HT-29 (cell line): ENCODE measurements around the gene SZT2. TPM values are rescaled to one million over a fixed set of nuclear protein-coding genes. Genes with fewer than 3 reads are reported as not detected.
"Not testable (repeated sequence)": the region's sequence is repeated elsewhere in the genome, so short reads cannot be mapped to it uniquely, and the experiment has no call there.

Source experiments
- DNase-seq: peaks from one replicate; pipeline ENCODE4 v3.0.0-alpha.2; 2015; ENCODE audit warnings: low spot score
- total RNA-seq: library from RNA; depleted of rRNA; stranded (reverse); fragments of >200 nt; shearing (Covaris generic); gene quantifications from 2 replicates; pipeline ENCODE4 v1.2.3, GENCODE V29; 2014

Gene SZT2
- total RNA-seq, 1 experiment from 2014 or later = 21.9 TPM

DNA sequence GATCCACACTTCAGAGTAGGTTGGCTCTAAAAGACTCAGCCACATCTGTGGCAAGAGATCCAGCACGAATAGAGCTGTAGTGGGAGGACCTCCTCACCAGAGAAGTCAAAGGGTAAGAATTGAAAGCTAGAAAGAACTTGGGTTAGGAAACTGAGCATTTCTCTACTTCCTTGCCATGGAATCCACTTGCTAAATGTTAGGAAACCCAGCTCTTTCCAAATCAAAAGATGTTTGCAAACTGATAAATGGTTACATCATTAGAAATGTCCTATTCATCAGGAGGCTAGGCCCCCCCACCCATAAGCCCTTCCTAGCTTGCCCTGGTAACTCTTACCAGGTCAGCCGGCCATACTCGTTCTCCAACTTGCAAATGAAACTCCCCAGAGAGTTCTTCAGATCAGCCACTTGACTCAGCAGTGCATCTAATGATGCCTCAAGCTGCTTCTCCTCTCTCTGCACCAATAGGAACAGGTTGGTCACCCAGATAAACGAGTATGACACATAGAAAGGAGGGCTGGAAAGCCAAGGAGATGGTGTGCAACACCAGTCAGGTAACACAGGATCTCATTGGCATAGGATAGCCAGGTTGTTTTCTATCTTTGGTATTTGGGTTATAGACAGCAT lies 1.6 kb upstream of the SZT2 start:
- no peak for DNase-seq

DNA sequence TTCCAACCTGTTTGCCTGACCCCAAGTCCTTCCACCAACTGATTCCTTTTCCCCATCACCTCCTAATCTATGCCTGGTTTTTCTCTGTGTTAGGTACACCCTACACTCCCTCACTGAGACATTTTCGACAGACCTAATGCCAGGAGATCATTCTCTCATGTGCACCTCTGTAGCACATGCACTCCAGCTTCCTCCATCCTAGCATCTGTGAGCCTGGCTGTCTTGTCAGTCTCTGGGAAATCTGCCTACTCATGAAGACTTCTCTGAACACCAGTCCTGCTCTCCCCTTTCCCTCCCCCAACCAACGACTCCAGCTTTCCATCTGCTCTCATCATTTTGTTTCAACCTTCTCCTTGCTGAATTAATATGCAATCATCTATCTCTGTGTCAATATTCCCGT lies 1.1 kb upstream of the SZT2 start:
- DNase-seq = no peak

DNA sequence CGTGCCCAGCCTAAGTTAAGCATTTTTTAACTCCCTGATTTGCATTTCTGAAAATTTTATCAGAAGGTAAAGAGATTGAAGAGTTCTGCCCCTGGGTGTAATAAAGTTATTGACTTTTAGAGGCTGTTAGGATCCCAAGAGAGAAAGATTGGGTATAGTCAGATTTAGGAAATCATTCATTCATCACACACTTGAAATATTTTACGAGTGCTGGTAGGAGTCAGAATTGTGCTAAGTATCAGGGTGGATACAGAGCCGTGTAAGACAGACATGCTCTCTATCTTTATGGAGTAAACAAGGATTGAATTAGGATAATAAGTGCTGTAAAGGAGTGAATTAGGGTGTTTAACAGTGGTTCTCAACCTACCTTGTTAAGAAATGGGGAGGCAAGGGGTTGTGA lies 3.0 kb downstream of the SZT2 start:
- no peak for DNase-seq

DNA sequence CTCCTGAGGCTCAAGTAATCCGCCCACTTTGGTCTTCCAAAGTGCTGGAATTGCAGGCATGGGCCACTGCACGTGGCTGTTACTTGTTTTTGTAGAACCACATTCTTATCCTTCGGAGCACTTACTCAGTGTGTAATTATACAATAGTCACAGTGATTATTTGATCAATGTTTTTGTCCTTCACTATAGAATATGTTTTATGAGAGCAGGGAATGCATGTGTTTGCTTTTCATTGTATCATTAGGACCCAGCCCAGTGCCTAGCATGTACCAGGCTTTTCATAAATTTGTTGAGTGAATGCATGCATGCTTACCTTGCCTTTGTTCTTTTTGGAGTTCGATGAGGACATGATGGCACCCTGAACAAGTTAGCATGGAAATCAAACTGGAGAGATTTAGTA lies 5.8 kb downstream of the SZT2 start:
- DNase-seq = no peak

DNA sequence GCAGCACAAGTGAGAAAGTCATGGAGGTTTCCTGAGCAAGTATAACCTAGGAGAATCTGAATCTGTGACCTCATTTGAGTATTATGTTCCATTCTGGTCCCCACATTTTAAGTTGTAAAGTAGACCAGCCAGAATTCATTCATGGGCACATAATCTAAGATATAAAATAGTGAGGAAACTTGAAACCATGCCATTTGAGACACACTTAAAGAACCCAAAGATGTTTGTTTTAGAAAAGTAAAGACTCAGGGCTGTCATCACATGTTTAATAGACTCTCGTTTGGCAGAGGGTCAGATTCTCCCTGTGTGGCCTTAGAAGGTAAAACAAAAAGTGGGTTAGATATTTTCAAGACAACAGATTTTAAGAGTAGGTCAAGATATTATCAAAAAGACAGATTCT lies 6.4 kb downstream of the SZT2 start:
- no peak for DNase-seq

DNA sequence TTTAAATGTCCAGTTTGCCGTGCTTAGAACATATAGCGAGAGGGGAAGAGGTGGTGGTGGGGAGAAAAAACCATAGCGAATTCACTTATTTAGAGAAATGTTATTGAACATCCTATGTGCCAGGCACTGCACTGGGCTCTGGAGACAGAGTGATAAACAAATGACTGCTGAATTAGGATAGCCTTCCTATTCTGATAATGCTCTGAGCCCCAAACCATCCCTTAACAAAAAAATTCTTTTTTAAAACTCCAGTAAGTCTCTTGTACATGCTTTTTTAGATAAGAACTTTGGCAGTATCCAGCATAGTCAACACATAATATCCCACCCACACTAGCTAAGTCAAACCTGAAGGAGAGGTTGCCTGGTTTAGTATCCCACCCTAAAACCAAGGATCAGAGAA lies 8.5 kb downstream of the SZT2 start:
- no peak for DNase-seq

DNA sequence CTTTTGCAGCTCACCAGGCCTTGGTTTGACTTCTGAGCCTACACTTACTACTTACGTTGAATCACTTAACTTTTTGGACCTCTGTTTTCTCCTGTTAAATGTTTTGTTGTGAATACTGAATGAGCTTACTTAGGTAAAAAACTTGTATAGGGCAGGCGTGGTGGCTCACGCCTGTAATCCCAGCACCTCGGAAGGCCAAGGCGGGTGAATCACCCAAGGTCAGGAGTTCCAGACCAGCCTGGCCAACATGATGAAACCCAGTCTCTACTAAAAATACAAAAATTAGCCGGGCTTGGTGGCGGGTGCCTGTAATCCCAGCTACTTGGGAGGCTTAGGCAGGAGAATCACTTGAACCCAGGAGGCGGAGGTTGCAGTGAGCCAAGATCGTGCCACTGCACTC lies 10.7 kb downstream of the SZT2 start:
- not testable (repeated sequence) for DNase-seq

DNA sequence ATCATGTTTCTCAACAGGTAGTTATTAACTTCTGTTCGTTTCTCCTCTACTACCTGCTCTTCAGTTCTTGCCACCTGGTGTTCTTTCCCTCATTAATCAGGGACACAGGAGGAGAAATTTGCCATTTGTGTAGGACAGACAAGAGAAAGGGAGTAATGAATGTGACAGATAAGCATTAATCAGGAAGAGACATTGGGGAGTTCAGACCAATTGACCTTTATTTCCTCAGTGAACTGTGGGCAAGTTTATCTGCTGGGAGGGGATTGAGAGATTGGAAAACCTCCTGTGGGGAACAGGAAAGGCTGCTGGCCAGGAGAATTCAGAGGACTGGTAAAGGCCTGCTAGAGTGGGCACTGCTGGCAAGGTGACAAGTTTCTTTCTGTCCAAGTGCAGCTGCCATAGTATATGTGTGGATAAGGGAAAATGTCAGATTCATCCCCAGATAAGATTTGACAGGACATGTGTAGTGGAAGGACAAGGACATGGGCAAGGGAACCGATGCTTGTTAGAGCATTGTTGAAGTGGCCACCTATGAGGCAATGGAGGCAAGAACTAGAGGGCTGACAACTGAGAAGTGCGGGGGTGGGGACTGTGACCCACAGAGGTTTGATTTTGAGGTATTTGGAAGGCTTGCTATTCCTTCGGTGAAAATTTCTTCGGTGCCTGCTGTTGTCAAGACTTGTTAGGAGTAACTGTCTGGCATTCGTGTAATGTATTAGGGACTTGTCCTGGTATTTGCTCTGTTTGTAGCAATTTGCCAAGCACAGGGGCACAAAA lies 12.6 kb downstream of the SZT2 start:
- DNase-seq = no peak

DNA sequence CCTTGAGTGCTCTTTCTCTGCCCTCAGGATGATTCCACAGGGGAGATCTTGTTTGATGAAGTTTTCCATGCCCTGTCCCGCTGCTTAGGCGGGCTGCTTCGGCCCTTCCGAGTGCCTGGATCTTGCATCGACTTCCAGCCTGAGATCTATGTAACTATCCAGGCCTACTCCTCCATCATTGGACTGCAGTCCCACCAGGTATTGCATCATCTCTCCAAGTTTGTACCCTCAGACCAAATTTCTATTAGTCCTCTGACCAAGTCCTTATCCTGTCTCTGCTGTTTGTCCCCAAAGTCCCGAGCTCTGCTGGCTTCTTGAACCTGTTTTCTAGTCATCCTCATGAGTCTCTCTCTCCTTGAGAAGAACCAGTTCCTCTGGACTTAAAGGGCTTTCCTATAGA lies 14.7 kb downstream of the SZT2 start:
- DNase-seq = no peak

DNA sequence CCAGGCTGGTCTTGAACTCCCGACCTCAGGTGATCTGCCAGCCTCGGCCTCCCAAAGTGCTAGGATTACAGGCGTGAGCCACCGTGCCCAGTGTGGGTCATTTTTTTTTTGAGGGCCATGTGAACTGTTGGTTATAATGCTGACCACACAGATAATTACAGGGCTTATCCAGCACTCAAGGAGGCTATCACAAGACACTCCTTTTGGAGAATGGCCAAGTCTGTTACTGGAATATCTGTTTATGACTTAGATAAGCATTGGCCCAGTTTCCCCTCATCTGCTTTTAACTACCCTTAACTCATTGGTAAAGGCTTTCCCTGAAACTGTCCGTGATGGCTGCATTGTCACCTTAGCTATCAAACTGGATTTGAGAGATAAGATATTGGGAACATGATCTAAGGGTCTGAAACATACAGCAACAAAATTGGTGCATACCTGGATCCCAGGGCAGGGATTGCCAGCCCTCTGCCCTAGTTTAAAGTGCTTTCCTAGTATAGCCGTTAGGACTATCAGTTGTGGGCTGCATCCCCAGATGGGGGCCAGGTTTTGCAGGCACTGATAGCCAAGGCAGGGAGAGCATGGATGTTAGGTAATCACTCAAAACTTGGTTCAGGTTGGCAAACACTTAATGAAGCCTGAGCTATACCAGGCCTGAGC lies 15.6 kb downstream of the SZT2 start:
- DNase-seq = no peak

DNA sequence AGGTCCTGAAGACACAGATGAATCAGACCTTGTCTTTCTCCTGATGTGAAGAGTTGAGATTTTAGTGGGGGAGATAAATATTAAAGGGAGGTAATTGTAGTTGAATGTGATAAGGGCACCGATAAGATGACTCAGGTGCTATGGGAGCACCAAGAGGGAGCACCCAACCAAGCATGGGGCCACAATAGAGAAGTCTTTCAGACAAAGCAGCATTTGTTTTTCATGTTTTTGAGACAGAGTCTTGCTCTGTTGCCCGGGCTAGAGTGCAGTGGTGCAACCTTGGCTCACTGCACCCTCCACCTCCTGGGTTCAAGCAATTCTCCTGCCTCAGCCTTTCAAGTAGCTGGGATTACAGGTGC lies 16.2 kb downstream of the SZT2 start:
- DNase-seq = no peak

DNA sequence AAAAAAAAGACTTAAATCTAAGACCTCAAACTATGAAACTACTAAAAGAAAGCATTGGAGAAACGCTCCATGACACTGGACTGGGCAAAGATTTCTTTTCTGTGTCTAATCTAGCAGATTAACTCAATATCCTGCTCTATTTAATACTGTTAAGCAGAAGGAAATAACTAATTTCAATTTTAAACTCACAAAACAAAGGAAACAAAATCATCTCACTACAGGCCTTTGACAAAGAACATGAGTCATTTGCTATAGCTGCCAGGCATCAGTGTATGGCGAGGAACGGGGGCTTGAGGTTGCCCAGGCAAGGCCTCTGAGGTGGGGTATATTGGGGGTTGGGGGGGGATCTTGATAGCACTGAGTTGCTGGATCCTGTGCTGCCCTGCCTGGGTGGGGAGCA lies 20.9 kb downstream of the SZT2 start:
- DNase-seq = no peak

DNA sequence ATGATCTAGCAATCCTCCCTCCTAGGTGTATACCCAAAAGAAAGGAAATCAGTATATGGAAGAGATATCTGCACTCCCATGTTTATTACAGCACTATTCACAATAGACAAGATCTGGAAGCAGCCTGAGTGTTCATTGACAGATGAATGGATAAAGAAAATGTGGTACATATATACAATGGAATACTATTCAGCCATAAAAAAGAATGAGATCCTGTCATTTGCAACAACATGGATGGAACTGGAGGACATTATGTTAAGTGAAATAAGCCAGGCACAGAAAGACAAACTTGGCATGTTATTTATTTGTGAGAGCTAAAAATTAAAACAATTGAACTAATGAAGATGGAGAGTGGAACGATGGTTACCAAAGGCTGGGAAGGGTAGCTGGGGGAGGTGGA lies 23.7 kb downstream of the SZT2 start:
- not testable (repeated sequence) for DNase-seq

DNA sequence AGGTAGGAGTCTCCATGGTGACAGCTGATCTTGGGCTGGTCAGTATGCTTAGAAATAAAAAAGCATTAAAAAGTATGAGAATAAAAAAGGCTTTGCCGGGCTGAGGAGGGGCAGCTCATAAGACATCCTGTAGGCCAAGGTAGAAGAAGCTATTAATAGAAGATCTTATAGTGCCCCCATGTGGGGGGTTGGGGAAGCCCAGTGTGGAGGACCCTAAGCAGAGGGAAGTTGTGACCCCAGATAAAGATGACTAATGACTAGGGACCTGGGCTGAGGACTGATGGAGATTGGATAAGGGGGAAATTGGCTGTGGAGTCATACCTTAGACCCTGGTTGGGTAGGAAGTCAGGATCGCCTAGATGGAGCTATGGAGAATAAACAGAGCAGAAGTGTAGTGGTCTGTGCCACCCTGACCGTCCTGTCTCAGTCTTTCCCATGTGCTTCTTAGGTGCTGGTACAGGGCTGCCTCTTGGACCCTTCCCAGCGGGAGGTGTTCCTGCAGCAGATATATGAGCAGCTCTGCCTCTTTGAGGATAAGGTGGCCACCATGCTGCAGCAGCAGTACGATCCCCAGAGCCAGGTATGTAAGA lies 25.0 kb downstream of the SZT2 start:
- peak; percentile 82 for DNase-seq

DNA sequence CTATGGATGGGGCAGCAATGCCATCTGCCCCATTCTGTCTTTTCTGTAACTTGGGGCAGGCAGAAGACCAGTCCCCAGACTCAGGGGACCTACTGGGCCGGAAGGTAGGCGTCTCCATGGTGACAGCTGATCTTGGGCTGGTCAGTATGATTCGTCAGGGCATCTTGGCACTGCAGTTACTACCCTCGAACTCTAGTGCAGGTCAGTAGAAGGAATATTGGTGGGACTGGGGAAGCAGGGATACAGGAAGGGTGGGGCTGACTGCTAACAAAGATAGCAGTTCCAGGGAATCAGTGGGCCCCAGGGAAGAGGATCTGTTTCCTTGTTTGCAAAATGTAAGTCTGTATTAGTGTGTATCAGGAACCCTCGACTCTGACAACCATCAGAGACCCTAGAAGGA lies 26.2 kb downstream of the SZT2 start:
- DNase-seq = no peak

DNA sequence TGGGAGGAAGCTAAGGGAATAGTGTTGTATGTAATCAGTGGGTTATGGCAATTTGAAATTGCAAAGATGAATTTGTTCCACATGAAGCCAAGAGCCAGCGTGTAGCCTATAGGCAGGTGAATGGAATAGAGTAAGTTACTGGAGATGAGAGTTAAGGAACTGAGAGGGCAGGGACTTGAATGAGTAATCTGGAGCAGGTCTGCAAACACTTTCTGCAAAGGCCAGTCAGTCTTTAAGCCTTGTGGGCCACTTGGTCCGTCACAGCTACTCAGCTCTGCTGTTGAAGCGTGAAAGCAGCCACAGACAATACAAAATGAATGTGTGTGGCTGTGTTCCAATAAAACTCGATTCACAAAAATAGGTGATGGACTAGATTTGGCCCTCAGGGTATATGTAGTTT lies 29.2 kb downstream of the SZT2 start:
- no peak for DNase-seq

DNA sequence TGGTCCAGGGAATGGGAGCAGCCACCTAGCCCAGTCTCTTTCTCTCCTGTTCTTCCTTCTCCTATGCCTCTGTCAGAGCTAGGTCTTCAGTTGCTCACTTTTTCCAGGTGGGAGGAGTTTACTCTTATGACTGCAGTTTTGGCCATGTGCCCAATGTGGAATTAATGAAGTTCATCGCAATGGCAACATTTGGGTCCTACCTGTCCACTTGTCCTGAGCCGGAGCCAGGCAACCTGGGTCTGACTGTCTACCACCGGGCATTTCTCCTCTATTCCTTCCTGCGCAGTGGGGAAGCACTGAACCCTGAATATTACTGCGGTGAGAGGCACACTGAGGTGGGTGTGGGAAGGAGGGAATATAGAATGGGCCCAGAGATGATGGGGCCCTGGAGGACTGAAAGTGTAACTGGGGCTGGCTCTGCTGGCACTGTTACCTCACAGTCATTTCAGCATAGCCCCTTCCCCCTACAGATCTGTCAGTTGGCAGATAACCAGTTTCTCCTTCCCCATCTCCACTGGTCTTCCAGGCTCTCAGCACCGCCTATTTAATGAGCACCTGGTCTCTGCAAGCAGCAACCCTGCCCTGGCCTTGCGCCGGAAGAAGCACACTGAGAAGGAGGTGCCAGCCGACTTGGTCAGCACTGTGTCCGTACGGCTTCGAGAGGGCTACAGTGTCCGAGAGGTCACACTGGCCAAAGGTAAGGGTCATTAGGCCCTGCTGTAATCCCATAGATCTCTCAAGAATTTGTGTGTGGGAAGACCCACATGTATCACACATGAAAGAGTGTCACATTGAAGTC lies 30.1 kb downstream of the SZT2 start:
- no peak for DNase-seq

DNA sequence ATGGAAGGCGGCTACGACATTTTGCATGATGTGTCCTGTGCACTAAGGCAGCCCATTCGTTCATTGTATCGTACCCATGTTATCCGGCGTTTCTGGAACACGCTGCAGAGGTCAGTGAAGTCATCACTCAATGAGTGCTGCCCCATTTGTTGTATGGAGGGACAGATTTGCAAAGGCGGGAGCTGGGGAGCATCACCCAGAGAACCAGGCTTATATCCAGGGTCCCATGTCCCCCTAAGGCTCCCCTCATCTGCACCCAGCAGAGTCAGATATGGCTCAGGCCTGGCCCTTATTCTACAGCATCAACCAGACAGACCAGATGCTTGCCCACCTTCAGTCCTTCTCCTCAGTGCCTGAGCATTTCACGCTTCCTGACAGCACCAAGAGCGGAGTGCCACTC lies 31.2 kb downstream of the SZT2 start:
- no peak for DNase-seq

DNA sequence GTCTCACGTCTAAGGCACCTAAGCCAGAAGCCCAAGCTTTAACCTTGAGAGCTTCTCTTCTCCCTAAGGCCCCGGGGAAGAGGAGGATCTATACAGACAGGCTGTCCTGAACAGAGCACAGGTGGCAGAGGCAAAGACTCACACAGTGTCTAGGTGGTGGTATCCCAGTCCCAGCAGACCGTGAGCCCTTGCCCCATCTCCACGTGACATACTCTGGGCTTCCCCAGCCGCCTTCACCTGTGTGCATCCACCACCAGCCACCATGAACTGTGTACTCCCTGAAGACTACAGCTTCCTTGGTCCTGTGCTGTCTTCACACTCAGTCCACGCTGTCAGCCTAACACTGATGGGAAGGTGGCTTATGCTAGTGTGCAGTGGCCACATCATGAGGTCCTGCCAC lies 31.7 kb downstream of the SZT2 start:
- no peak for DNase-seq

DNA sequence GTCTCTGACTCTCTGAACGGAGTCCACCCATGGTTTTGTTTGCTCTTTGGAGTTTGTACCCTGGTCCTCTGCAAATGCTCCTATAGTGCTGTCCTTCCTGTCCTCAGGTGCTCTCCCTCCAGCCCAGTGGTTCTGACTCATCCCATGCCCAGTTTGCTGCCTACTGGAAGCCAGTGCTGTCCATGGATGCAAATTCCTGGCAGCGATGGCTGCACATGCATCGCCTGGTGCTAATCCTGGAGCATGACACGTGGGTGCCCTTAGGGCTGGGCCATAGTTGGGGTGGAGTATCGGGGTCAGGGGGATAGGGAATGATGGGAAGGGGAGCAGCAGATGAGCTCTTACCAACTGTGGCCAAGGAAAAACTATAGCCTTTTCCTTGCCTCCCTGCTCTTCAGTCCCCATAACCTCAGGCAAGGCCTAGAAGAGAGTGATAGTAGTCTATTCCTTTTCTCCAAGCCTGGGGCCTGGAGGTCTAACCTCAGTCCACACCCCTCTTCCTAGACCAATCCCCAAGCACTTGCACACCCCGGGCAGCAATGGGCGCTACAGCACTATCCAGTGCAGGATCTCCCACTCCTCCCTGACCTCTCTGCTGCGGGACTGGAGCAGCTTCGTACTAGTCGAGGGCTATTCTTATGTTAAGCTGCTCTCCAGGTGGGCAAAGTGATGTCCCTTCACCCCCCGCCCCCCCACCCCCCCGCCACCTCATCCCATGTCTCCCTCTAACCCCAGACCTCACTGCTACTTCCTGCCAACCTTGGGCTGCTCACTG lies 32.5 kb downstream of the SZT2 start:
- no peak for DNase-seq

DNA sequence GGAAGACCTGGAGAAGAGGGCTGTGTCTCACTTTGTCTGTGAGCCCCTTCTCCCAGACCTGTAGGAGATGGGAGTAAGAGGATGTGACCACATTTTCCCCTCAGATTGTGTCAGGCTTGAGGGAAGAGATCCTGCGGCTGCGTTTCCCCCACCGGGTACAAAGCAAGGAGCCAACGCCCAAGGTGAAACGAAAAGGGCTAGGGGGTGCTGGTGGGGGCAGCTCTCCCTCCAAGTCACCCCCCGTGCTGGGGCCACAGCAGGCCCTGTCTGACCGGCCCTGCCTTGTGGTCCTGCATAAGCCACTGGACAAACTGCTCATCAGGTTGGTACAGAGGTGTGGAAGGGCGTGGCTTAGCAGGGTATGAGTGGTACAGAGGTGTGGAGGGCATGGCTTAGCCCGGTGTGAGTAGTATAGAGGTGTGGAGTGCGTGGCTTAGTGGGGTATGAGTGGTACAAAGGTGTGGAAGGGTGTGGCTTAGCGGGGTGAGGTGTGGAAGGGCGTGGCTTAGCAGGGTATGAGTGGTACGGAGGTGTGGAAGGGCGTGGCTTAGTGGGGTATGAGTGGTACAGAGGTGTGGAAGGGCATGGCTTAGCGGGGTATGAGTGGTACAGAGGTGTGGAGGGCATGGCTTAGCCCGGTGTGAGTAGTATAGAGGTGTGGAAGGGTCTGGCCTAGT lies 33.4 kb downstream of the SZT2 start:
- DNase-seq = no peak
